Naive thymus-derived CD4-positive, alpha-beta T cell (primary cell): ENCODE measurements around the gene BPNT1. TPM values are rescaled to one million over a fixed set of nuclear protein-coding genes. Genes with fewer than 3 reads are reported as not detected.
A peak's percentile ranks its signal among the peaks of the same experiment; 100 is the strongest.
"Not testable (repeated sequence)": the region's sequence is repeated elsewhere in the genome, so short reads cannot be mapped to it uniquely, and the experiment has no call there.

ENCODE experiments used
- ATAC-seq: fragments of 150-1000 bp; cut with Tn5 transposase; 2 replicates; pipeline ENCODE4 v1.10.0; 2021; ENCODE audit warnings: mild to moderate bottlenecking, moderate library complexity
- CTCF ChIA-PET: fragments of 350-600 bp; sonication (Branson Sonifier 250); formaldehyde crosslinking; loops from one replicate; lab custom pipeline; 2021; ENCODE audit warnings: antibody characterized with exemption; lab: Charles Lee
- POLR2A ChIA-PET: fragments of 350-600 bp; sonication (Branson Sonifier 250); formaldehyde crosslinking; loops from one replicate; lab custom pipeline; 2021; ENCODE audit warnings: antibody characterized with exemption, inconsistent platforms; lab: Charles Lee
- DNase-seq, 9 donors: peaks; one replicate each; pipeline versions ENCODE4 v3.0.0 to v3.0.0-alpha.2; 2020 to 2022; ENCODE audit warnings: mixed read lengths in 1 of 9
- H3K27ac ChIP-seq: one replicate; pipeline ENCODE4 v1.7.0; 2013; ENCODE audit warnings: mild to moderate bottlenecking, low read depth, low read length, moderate library complexity
- H3K27me3 ChIP-seq, 2 donors: one replicate each; pipeline ENCODE4 v1.7.0; 2013; ENCODE audit warnings: low read length in 2 of 2, mild to moderate bottlenecking in 2 of 2, moderate library complexity in 2 of 2; ENCODE audit not compliant: control insufficient read depth in 2 of 2, insufficient read depth in 2 of 2
- H3K36me3 ChIP-seq, 3 experiments: 1 replicate in 2 of 3; 2 replicates in 1 of 3; pipeline ENCODE4 v1.7.0; 2013; ENCODE audit warnings: low read length in 3 of 3, mild to moderate bottlenecking in 3 of 3, moderate library complexity in 1 of 3; ENCODE audit not compliant: insufficient read depth in 3 of 3, control insufficient read depth in 2 of 3
- H3K4me1 ChIP-seq, 2 donors: one replicate each; pipeline ENCODE4 v1.7.0; 2013; ENCODE audit warnings: low read length in 2 of 2, mild to moderate bottlenecking in 2 of 2, moderate library complexity in 1 of 2; ENCODE audit not compliant: control insufficient read depth in 2 of 2, insufficient read depth in 2 of 2
- H3K4me3 ChIP-seq: 2 replicates; pipeline ENCODE4 v1.7.0; 2013; ENCODE audit warnings: mild to moderate bottlenecking, low read length
- H3K9me3 ChIP-seq, 3 experiments: 1 replicate in 2 of 3; 2 replicates in 1 of 3; pipeline ENCODE4 v1.7.0; 2013; ENCODE audit warnings: low read length in 3 of 3; ENCODE audit not compliant: control insufficient read depth in 2 of 3
- H3K27ac Mint-ChIP-seq, 9 donors: one replicate each; pipeline ENCODE4 v1.8.0; 2020 to 2022; ENCODE audit warnings: mixed read lengths in 9 of 9, mild to moderate bottlenecking in 8 of 9, moderate library complexity in 5 of 9, inconsistent platforms in 2 of 9
- H3K27me3 Mint-ChIP-seq, 5 donors: one replicate each; pipeline ENCODE4 v1.8.0; 2021 to 2022; ENCODE audit warnings: mixed read lengths in 5 of 5, mild to moderate bottlenecking in 1 of 5
- H3K36me3 Mint-ChIP-seq, 5 donors: one replicate each; pipeline ENCODE4 v1.8.0; 2020 to 2022; ENCODE audit warnings: mixed read lengths in 5 of 5, mild to moderate bottlenecking in 3 of 5, inconsistent platforms in 1 of 5
- H3K4me1 Mint-ChIP-seq, 7 donors: one replicate each; pipeline ENCODE4 v1.8.0; 2020 to 2022; ENCODE audit warnings: mixed read lengths in 7 of 7, mild to moderate bottlenecking in 3 of 7, inconsistent platforms in 1 of 7
- H3K4me3 Mint-ChIP-seq, 10 donors: one replicate each; pipeline ENCODE4 v1.8.0; 2020 to 2022; ENCODE audit warnings: mild to moderate bottlenecking in 10 of 10, mixed read lengths in 10 of 10, moderate library complexity in 6 of 10, inconsistent platforms in 2 of 10
- H3K9me3 Mint-ChIP-seq, 11 donors: one replicate each; pipeline ENCODE4 v1.8.0; 2020 to 2022; ENCODE audit warnings: mixed read lengths in 11 of 11, mild to moderate bottlenecking in 4 of 11, inconsistent platforms in 1 of 11, moderate library complexity in 1 of 11
- intact Hi-C, 2 donors: fragments of 100-400 bp; cut with micrococcal nuclease; formaldehyde crosslinking; loops; one replicate each; pipeline ENCODE4 v1.15.1; 2023
- polyA plus RNA-seq, 2 donors: library from polyadenylated mRNA; unstranded; fragments of 300-500 nt; fragmentation: Illumina TruSeq; gene quantifications; one replicate each; pipeline ENCODE4 v1.2.3, GENCODE V29; 2021
- total RNA-seq, 6 experiments: library from RNA in 5 of 6; stranded (reverse) in 5 of 6; gene quantifications; 1 replicate in 5 of 6; 2 replicates in 1 of 6; pipeline ENCODE4 v1.2.3 and lab custom pipeline; 2021 to 2026

Gene BPNT1
- total and polyA plus RNA-seq, 7 experiments from 2014 or later = 5.5 to 25.2 (median 19.2) TPM

DNA sequence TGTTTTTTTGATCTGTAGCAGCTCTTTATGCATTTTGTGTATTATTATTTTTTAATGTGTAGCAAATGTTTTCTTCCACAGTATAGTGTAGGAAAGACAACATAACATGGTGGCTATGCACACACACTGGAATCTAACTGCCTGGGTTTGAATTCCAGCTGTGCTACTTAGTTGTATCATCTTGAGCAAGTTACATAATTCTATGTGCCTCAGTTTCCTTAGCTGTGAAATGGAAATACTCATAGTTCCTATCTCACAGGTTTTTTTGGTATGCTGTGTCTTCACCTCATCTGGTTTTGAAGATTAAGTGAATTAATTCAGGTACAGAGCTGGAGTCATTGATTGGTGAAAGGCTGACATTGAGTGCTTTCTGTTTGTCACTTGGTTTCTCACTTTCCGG is 3.1 kb upstream of the BPNT1 start:
- DNase-seq (no peak), ATAC-seq (no peak)
- CTCF ChIA-PET = no interaction called here
- peaks cover 0 to 2% (median 0%) of the 10 kb centered on the region in 5 donors for H3K27me3 Mint-ChIP-seq
- H3K4me1 Mint-ChIP-seq = peaks cover 10 to 53% (median 39%) of the 10 kb centered on the region in 7 donors
- H3K36me3 ChIP-seq = peaks cover 0 to 9% (median 0%) of the 10 kb centered on the region in 3 experiments
- no peaks in the 10 kb centered on the region for H3K27me3 ChIP-seq
- H3K36me3 Mint-ChIP-seq = peaks cover 0 to 11% (median 5%) of the 10 kb centered on the region in 5 donors
- POLR2A ChIA-PET = interaction anchor here (0.5 to 1.3 kb wide), 2 partner anchors 44 to 45 kb away, joined by 3 to 4 read pairs; no protein-coding TSS in a partner anchor
- H3K4me3 Mint-ChIP-seq = peak overlapping the region in 6 of 10 donors; percentile 12 to 78 (median 63)
- no peaks in the 10 kb centered on the region for H3K9me3 ChIP-seq
- H3K27ac Mint-ChIP-seq = peak overlapping the region in 4 of 9 donors; percentile 14 to 85 (median 74)
- peaks cover 14 to 23% of the 10 kb centered on the region in 2 donors for H3K4me1 ChIP-seq
- intact Hi-C loops = no loop called here
- peak overlapping the region; percentile 59 for H3K27ac ChIP-seq
- no peak overlapping the region for H3K4me3 ChIP-seq
- H3K9me3 Mint-ChIP-seq = no peaks in the 10 kb centered on the region

DNA sequence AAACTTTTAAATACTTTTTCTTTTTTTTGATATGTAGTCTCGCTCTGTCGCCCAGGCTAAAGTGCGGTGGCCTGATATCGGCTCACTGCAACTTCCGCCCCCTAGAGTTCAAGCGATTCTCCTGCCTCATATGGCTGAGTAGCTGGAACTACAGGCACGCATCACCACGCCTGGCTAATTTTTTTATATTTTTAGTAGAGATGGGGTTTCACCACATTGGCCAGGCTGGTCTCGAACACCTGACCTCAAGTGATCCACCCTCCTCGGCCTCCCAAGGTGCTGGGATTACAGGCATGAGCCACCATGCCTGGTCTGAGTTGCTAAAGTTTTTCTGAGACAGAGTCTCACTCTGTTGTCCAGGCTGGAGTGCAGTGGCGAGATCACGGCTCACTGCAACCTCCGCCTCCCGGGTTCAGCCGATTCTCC is 3.3 kb downstream of the BPNT1 start:
- H3K27ac Mint-ChIP-seq, H3K9me3 Mint-ChIP-seq, H3K9me3 ChIP-seq, H3K27me3 Mint-ChIP-seq, ATAC-seq, H3K27ac ChIP-seq, DNase-seq, H3K4me3 Mint-ChIP-seq, CTCF ChIA-PET, H3K27me3 ChIP-seq, intact Hi-C loops, H3K4me3 ChIP-seq, H3K4me1 ChIP-seq, H3K36me3 ChIP-seq, POLR2A ChIA-PET: not testable (repeated sequence)
- peaks cover 0 to 41% (median 28%) of the 10 kb centered on the region in 7 donors for H3K4me1 Mint-ChIP-seq
- H3K36me3 Mint-ChIP-seq = peaks cover 0 to 16% (median 9%) of the 10 kb centered on the region in 5 donors

DNA sequence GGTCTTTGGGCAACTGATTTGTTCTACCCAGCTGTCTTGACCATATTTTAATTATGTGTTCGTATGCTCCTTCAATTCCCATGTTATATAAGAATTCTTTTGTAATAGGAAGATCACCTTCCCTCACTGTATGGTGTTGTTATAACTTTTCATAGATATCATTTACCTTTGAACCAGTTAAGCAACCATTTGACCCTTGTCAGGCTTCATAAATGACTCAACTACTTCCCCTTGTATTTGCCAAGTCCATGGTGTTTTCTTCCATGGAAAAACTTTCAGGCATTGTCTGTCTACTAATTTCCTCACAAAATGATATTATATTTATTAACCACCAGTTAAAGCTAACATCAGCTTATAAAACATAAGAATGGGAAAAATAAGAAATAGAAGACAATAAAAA is 5.1 kb downstream of the BPNT1 start:
- H3K36me3 Mint-ChIP-seq = peaks cover 6 to 29% (median 18%) of the 10 kb centered on the region in 5 donors
- CTCF ChIA-PET = no interaction called here

DNA sequence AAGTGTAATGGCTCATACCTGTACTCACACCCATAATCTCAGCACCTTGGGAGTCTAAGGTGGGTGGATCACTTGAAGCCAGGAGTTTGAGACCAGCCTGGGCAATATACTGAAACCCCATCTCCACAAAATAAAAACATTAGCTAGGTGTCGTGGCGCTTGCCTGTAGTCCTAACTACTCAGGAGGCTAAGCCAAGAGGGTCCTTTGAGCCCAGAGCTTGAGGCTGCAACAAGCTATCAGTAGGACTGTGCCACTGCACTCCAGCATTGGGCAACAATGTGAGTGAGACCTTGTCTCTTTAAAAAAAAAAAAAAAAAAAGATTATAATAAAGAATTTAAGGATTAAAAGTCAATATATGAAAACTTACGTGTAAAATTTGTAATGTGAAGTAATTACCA is 11.7 kb downstream of the BPNT1 start:
- Mint-ChIP-seq H3K4me1 (peaks cover 0 to 13% (median 7%) of the 10 kb centered on the region in 7 donors), H3K27ac (no peak overlapping the region), H3K36me3 (peaks cover 6 to 49% (median 26%) of the 10 kb centered on the region in 5 donors), H3K4me3 (no peak overlapping the region), H3K27me3 (no peaks in the 10 kb centered on the region), H3K9me3 (no peaks in the 10 kb centered on the region)
- Histone ChIP-seq H3K4me1 (no peaks in the 10 kb centered on the region), H3K36me3 (peaks cover 0 to 11% (median 1%) of the 10 kb centered on the region in 3 experiments), H3K27ac (no peak overlapping the region), H3K9me3 (no peaks in the 10 kb centered on the region), H3K27me3 (no peaks in the 10 kb centered on the region), H3K4me3 (no peak overlapping the region)
- ATAC-seq = no peak
- DNase-seq = no peak
- ChIA-PET CTCF (no interaction called here), POLR2A (no interaction called here)
- intact Hi-C loops = no loop called here

More for the DNA sequence above, 5.1 kb downstream of the BPNT1 start:
- no peaks in the 10 kb centered on the region for H3K9me3 ChIP-seq
- intact Hi-C loops = no loop called here
- POLR2A ChIA-PET = interaction anchor here (1.2 kb wide), 1 partner anchor 10 kb away, joined by 4 read pairs; the partner anchor contains the start of gene IARS2
- DNase-seq (no peak), ATAC-seq (no peak)
- Mint-ChIP-seq H3K27ac (no peak overlapping the region), H3K4me1 (peaks cover 2 to 40% (median 24%) of the 10 kb centered on the region in 7 donors), H3K9me3 (peaks cover 0 to 1% (median 0%) of the 10 kb centered on the region in 11 donors), H3K27me3 (no peaks in the 10 kb centered on the region), H3K4me3 (no peak overlapping the region)
- peaks cover 0 to 5% of the 10 kb centered on the region in 2 donors for H3K4me1 ChIP-seq
- no peak overlapping the region for H3K4me3 ChIP-seq
- no peak overlapping the region for H3K27ac ChIP-seq
- H3K27me3 ChIP-seq = no peaks in the 10 kb centered on the region
- H3K36me3 ChIP-seq = peaks cover 0 to 6% (median 0%) of the 10 kb centered on the region in 3 experiments

DNA sequence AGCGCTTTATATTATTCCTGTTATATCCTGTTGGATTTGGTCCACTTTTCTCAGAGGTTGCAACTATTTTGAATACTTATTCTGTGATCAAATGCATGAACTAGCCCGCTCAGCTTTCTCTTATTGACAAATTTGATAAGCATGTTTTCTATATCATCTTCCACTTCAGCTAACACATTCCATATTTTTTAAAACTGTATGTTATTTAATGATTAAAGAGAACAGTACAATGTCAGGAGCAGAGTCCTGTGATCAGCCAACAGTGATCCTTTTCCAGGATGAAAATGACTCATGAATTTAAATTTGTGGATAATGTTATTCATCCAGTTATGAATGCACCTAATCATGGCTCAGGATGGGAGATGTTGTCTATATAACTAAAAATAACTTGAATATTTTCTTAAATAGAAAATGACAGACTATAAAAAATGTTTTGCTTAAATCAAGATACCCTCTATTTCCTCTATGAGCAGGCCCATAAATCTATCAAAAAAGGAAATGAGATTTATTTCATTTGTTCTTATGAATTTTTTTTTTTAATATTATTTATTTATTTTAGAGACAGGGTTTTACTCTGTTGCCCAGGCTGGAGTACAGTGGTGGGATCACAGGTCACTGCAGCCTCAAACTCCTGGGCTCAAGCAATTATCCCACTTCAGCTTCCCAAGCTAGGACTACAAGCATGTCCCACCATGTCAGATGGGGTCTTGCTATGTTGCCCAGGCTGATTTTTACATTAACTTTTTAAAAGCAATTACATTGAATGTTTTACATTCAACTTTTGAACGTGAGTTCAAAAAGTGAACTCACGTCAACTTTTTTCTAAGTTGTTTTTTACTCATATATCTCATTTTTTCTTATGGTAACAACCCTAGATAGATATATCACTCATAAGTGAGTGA is 12.5 kb downstream of the BPNT1 start:
- Mint-ChIP-seq H3K36me3 (peaks cover 6 to 51% (median 32%) of the 10 kb centered on the region in 5 donors), H3K4me3 (no peak overlapping the region)
- no peaks in the 10 kb centered on the region for H3K9me3 ChIP-seq

DNA sequence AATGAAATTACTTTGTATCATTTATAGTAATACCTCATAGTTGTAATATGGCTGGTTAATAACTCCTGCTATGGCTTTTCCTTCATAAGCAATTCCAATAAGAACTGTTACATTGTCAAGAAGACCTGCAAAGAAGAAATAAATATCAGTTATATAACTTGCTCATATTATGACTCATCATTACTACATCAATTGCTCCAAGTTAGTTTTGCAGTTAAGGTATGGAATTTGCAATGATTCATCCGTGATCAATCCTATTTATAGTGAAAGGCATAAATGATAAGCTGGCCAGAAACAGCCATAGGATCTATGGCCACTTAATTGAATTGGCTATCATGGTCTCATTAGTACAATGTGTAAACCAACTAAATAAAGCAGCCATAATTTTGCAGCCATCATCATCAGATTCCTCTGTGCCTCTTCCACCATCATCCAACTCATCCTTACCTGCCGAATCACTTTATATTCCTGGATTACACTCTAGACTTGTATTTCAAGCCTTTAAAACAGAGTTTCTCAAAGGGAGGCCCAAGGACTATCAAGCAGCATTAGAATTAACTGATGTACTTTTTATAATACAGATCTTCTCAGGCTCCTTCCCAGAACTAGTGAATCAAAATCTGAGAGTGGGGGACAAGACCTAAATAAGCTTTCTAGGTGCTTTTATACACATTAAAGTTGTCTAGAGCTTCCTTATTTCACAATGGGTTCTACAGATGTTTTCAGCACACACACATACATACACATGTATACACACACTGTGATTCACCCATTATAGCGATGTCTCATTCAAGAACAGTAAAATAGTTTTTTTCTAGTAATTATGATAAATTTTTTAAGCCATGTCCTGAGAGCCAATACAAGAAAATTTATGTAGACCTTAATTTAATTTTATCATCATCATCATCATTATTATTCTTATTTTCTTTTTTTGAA is 22.1 kb downstream of the BPNT1 start:
- H3K27ac Mint-ChIP-seq = no peak overlapping the region
- Histone ChIP-seq H3K4me3 (no peak overlapping the region), H3K4me1 (no peaks in the 10 kb centered on the region), H3K27ac (no peak overlapping the region), H3K9me3 (no peaks in the 10 kb centered on the region), H3K36me3 (peaks cover 5 to 48% (median 8%) of the 10 kb centered on the region in 3 experiments), H3K27me3 (no peaks in the 10 kb centered on the region)
- H3K4me3 Mint-ChIP-seq = no peak overlapping the region
- ChIA-PET POLR2A (interaction anchor here (0.5 kb wide), 1 partner anchor 32 kb away, joined by 4 read pairs; no protein-coding TSS in a partner anchor), CTCF (interaction anchor here (0.6 kb wide), 2 partner anchors 117 to 151 kb away, joined by 3 to 4 read pairs; no protein-coding TSS in a partner anchor)
- no peaks in the 10 kb centered on the region for H3K4me1 Mint-ChIP-seq
- H3K27me3 Mint-ChIP-seq = no peaks in the 10 kb centered on the region
- H3K36me3 Mint-ChIP-seq = peaks cover 12 to 46% (median 26%) of the 10 kb centered on the region in 5 donors
- ATAC-seq (no peak), DNase-seq (no peak)
- H3K9me3 Mint-ChIP-seq = peaks cover 0 to 3% (median 0%) of the 10 kb centered on the region in 11 donors
- intact Hi-C loops = no loop called here

More for the DNA sequence above, 12.5 kb downstream of the BPNT1 start:
- CTCF ChIA-PET = interaction anchor here (1.2 kb wide), 1 partner anchor 32 kb away, joined by 4 read pairs; no protein-coding TSS in a partner anchor
- no peaks in the 10 kb centered on the region for H3K9me3 Mint-ChIP-seq
- Histone ChIP-seq H3K4me3 (no peak overlapping the region), H3K4me1 (no peaks in the 10 kb centered on the region), H3K27me3 (no peaks in the 10 kb centered on the region), H3K27ac (no peak overlapping the region), H3K36me3 (peaks cover 0 to 19% (median 7%) of the 10 kb centered on the region in 3 experiments)
- no peaks in the 10 kb centered on the region for H3K27me3 Mint-ChIP-seq
- POLR2A ChIA-PET = interaction anchor here (0.6 to 0.7 kb wide), 2 partner anchors 85 to 116 kb away, joined by 3 read pairs; no protein-coding TSS in a partner anchor
- intact Hi-C loops = no loop called here
- H3K4me1 Mint-ChIP-seq = peaks cover 0 to 13% (median 7%) of the 10 kb centered on the region in 7 donors
- H3K27ac Mint-ChIP-seq = no peak overlapping the region
- ATAC-seq = no peak
- no peak for DNase-seq
